Ovary (tissue), 3 donors: ENCODE results near the gene PITPNB.

ENCODE experiments used
- CTCF ChIP-seq, 3 donors: fragments of 450-650 bp in 2 of 3; fragments of 200-600 bp in 1 of 3; IDR thresholded peaks; one replicate each; pipeline versions ENCODE4 v1.5.1 to v1.8.0; 2016 to 2022; ENCODE audit warnings: antibody characterized with exemption in 3 of 3, mild to moderate bottlenecking in 1 of 3
- EP300 ChIP-seq: sonication (generic); formaldehyde crosslinking; IDR thresholded peaks from one replicate; pipeline ENCODE4 v1.6.1; 2017; ENCODE audit warnings: antibody characterized with exemption
- POLR2A ChIP-seq: fragments of 450-650 bp; IDR thresholded peaks from one replicate; pipeline ENCODE4 v1.6.1; 2017; ENCODE audit warnings: antibody characterized with exemption, mild to moderate bottlenecking, moderate library complexity
- donor health status: DM: no; HTN: no; CAD: no.

- TF ChIP-seq POLR2A (no peak), CTCF (IDR thresholded peaks at IDR 0.05) (no peak), EP300 (no peak)
Measured at GRCh38 chr22:27834364-27835185, 84.5 kb downstream of the PITPNB start.
